GM18505 (cell line): ENCODE data around the gene MAMDC2.
"Not testable (repeated sequence)": the region's sequence is repeated elsewhere in the genome, so short reads cannot be mapped to it uniquely, and the experiment has no call there.

ENCODE experiments used
- ATAC-seq: cut with Tn5 transposase; IDR thresholded peaks from one replicate; pipeline ENCODE4 v1.9.1; 2021; ENCODE audit not compliant: unreplicated experiment
- POLR2A ChIP-seq: IDR thresholded peaks from 4 replicates; pipeline ENCODE4 v1.6.1; 2011; ENCODE audit warnings: borderline replicate concordance; ENCODE audit not compliant: insufficient read depth, insufficient read length; ENCODE audit errors: extremely low read depth

Gene MAMDC2

DNA sequence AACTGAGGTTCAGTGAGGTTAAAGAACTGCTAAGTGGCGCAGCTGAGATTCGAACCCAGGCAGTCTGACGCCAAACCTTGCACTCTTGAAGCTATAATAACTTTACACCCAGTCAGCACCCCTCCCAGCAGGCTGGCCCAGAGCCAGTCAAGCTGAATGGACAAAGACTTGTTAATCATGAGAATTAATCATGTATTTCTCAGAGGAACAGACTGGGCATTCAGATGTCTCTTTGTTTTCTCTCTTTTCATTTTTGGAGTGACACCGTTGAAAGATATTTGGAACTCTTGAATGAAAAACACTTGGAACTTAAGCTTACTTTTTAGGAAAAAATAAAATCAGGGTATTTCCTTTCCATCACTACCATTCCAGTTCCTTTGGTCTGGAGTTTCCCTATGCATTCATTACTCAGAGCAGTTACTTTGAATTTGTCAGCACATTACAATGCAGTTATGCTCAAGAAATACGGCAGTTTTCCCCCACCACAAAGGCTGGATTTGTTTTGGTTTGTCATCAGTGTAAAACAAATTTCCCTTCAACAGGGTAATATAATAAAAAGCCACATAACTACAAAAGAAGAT lies 22.6 kb upstream of the MAMDC2 start:
- no peak for ATAC-seq
- no peak for TF ChIP-seq POLR2A

DNA sequence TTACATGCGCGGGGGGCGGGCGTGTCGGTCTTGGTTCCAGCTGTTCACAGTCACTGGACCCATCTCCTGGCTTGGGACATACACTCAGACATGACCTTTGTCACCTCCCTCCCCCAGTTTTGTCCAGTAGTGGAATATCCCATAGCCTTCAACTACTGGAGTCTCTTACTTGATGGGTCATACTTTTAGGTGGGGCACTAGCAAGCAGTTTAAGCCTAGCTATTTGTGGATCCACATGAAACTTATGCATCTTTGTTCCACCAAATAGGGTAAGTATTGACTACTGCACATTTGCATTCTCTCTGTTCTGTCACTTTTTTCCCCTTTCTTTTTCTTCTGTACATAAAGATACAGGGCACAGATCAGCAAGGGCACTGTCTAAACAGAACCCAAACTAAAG lies 15.4 kb upstream of the MAMDC2 start:
- no peak for TF ChIP-seq POLR2A

DNA sequence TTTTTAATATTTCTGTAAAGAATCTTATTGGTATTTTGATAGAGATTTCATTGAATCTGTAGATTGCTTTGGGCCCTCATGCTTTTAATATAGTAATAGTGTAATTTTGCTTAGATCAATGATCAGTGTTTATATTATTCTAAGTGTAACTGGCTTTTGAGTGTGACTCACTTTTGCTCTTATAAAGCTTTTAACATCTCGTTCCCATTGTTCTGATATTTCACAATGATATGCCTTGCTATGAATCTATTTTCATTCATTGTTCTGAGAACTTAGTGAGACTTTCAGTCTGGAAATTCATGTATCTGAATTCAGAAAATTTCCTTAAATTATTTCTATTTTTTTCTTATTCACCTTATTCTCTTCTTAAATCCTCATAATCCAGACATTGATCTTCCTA lies 13.5 kb upstream of the MAMDC2 start:
- no peak for ATAC-seq
- no peak for TF ChIP-seq POLR2A

More for the DNA sequence above, 15.4 kb upstream of the MAMDC2 start:
- no peak for ATAC-seq

DNA sequence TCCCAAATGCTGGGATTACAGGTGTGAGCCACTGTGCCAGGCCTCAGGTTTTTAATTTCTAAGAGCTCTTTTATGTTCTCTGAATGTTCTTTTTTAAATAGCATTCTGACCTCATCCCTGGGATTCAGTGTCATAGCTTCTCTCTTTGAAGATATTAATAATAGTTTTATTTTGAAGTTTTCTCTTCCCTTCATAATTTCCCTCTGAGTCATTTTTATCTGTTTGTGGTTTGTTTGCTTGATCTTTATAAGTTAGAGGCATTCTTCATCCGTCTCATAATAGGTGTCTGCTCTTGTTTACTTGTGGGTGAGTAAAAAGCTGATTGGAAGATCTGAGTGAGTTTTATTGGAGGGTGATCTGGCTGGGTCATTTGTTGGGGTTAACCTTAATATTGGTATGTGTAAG lies 12.5 kb upstream of the MAMDC2 start:
- TF ChIP-seq POLR2A: no peak
- ATAC-seq: no peak

DNA sequence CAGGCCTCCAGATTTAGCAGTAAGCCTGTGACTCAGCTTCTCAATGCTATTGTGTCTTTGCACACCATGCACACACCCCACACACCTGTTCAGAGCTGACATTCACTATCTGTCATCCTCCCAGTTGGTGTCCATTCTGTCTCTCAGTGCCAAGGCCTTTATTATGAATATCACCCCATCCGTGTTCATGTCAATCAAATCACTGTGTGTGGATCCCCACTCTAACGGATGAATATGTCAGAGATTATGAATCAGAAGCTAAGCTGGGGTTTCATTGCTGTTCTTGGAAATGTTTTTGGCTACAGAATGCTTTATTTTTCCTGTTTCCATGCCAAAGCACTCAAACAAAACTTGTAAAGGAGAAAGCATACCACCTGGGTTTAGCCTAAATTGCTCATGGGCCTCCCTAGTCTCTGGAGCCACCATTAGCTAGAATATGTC lies 9.4 kb upstream of the MAMDC2 start:
- ATAC-seq: no peak
- TF ChIP-seq POLR2A: no peak

DNA sequence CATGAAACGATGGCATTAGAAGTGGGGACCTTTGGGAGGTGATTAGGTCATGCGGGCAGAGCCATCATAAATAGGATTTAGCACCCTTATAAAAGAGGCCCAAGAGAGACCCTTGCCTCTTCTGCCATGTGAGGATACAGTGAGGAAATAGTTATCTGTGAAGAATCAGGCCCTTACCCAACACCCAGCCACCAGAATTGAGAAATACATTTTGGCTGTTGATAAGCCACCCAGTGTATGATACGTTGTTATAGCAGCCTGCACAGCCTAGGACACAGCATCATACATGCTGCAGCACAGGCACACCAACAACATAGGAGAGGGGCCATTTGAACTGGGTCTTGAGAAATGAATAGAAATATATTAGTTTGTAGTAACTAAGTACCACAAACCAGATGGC lies 8.0 kb upstream of the MAMDC2 start:
- no peak for TF ChIP-seq POLR2A
- no peak for ATAC-seq

DNA sequence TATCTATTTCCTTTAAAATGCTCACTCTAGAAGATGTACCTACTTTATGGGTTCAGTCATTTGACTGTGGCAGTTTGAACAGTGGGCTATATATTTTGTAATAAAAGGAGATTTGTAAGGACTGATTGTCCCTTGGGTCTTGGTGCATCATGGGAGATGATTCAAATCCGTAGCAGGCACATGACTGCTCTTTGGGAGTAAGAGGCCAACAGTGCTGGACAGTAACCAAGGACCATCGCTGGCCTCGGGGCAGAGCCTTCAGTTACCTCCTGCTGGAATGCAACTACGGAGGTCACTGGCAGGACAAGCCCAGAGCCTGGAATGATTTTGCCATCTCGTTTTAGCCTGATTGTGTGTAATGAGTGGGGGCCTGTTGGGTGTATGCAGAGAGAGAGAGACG lies 7.0 kb upstream of the MAMDC2 start:
- no peak for ATAC-seq
- no peak for TF ChIP-seq POLR2A

DNA sequence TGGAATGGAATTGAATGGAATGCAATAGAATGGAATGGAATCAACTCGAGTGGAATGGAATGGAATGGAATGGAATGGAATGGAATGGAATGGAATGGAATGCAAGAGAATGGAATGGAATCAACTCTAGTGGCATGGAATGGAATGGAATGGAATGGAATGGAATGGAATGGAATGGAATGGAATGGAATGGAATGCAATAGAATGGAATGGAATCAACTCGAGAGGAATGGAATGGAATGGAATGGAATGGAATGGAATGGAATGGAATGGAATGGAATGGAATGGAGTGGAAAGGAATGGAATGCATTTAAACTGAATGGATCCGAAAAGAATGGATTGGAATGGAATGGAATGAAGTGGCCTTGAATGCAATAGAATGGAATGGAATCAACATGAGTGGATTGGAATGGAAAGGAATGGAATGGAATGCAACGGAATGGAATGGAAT lies 5.5 kb upstream of the MAMDC2 start:
- ATAC-seq: not testable (repeated sequence)

DNA sequence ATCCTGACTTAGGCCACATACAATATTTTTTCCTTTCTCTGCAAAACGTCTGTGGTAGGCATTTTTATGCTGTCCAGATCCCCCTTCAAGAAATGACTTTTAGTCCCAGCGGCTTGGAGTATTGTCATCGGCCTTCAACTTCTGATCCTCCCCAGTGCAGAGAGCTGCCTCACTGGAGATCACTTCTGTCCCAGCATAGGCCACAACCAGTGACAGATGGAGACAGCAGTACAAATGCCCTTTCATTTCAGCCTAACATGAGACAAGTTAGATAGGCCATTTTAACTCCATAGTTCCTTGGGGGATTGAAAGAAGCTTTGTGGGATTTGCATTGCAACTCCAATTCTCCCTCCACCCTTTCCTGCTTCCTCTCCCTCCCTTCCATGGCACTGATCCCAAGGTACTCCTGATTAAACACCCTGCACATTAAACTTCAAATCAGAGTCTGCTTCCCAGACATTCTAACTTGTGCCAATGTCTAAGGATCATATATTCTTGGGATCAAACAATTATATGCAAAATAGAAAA lies 3.2 kb upstream of the MAMDC2 start:
- TF ChIP-seq POLR2A: no peak
- ATAC-seq: no peak

DNA sequence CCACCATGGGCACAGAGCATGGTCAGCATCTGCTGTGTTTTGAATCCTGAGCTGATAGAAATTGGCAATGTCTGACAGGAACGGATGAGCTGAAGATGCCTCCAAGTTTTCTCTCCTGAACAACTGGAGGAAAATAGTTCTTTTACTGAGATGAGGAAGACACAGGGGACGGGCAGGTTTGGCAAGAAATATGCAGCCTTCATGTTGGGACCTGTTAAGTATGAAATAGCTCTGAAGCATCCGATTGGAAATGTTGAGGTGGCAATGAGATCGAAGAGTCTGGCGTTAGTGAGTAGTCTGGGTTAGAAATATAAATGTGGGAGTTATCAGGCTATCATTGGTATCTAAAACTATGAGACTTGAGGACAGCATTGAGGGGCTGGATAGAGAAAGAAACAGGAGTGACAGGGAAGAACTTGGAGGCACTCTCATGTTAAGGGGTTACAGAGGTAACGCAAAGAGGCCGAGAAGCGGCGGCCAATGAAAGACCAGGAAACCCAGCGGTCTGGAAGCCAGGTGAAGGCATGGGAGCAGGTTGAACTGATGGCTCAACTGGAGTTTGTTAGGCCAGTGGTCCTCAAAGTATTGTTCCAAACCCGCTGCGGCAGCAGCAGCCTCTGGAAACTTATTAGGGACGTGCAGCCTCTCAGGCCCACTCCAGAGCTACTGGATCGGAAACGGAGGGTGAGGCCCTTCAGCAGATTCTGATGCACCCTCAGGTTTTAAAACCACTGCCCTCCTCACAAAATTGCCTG lies 1.0 kb upstream of the MAMDC2 start:
- ATAC-seq: no peak
- TF ChIP-seq POLR2A: no peak

DNA sequence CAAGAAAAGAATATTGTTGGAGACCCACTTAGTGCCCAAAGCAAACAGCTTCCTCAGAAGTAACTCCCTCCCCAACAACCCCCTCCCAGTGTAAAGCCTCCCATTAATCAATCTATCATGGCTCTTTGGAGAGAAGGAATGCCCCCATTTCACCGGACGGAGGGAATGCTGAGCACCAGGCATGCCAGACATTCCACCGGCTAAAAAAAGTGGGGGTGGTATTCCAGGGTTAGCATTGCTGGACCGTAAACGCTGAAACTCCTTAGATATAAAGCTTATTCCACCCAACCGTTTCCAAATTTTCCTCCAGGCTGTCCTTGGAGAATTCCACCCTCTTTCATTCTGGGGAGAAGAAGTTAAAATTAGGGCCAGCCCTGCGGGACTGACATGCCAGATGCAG lies 363 bp upstream of the MAMDC2 start:
- ATAC-seq: no peak

DNA sequence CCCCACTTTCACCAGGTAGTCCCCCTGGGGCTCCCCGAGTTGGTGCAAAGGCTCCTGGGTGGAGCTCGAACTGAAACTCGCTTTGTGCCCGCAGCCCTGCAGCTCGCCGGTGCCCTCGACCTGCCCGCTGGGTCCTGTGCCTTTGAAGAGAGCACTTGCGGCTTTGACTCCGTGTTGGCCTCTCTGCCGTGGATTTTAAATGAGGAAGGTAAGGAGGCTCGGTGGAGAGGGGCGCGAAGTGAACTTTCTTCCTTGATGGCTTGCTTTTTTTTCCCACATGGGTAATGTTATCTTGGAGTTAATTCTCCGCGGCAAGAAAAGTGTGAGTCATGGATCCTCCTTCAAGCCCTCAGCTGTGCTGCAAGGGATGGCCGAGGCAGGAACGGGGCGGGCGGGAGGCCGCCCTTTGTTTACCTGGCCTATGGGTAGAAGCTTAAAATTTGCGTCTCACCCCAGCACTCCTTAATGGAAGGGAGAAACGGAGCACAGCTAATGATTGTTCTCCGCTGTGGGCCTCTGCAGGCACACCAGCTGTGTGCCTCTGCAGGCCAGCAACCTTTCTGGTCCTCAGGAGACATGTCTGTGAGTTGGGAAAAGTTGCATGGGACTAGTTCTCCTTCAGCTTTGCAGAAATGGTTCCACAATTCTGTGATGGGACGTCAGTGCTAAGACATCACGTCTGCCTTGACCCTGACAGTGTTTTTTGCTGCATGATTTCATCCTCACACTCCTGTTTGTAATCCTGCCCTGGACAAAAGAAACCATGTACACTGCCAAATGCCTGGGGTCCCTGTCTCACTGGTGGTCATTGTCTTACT lies 1.1 kb downstream of the MAMDC2 start:
- no peak for ATAC-seq
- TF ChIP-seq POLR2A: no peak

More for the DNA sequence above, 363 bp upstream of the MAMDC2 start:
- no peak for TF ChIP-seq POLR2A

DNA sequence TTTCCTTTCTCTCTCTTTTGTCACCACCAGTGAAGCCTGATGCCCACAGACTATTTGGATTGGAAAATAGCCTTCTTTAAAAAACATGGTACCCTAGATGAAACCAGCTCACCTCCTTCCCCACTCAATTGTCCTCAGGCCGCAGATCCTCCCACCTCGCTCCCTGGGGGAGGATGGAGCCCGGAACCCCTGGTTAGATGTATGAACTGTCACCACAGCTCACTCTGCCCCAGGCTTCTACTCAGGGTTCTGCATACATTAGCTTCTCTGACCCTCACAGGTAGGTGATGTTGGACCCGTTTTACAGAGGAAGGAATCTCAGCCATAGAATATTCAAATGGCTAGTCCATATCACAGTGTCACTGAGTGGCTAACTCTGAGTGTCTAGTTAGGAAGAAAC lies 1.8 kb downstream of the MAMDC2 start:
- no peak for ATAC-seq
- TF ChIP-seq POLR2A: no peak
